Fibroblast of lung (primary cell): ENCODE measurements around the gene SLC6A8. TPM values are rescaled to one million over a fixed set of nuclear protein-coding genes. Genes with fewer than 3 reads are reported as not detected.

Source experiments
- DNase-seq, 2 donors: peaks; one replicate each; pipeline versions ENCODE4 v3.0.0 to v3.0.0-alpha.2; 2010; ENCODE audit warnings: low read depth in 2 of 2
- H2AFZ ChIP-seq: 2 replicates; pipeline ENCODE4 v1.5.1; 2012; ENCODE audit warnings: low read length, control low read depth, inconsistent platforms
- H3K27ac ChIP-seq: 2 replicates; pipeline ENCODE4 v1.5.1; 2011; ENCODE audit warnings: low read length, control low read depth; ENCODE audit not compliant: insufficient read depth
- H3K27me3 ChIP-seq: 2 replicates; pipeline ENCODE4 v1.5.1; 2011; ENCODE audit warnings: mild to moderate bottlenecking, low read length; ENCODE audit not compliant: control insufficient read depth, insufficient read depth
- H3K36me3 ChIP-seq: 2 replicates; pipeline ENCODE4 v1.5.1; 2011; ENCODE audit warnings: low read length; ENCODE audit not compliant: control insufficient read depth, insufficient read depth
- H3K4me1 ChIP-seq: 2 replicates; pipeline ENCODE4 v1.5.1; 2011; ENCODE audit warnings: low read length; ENCODE audit not compliant: control insufficient read depth, insufficient read depth; ENCODE audit errors: extremely low read depth
- H3K4me2 ChIP-seq: 2 replicates; pipeline ENCODE4 v1.5.1; 2011; ENCODE audit warnings: low read length, control low read depth; ENCODE audit not compliant: insufficient read depth; ENCODE audit errors: extremely low read depth
- H3K4me3 ChIP-seq, 4 experiments: fragments of 200-600 bp in 1 of 4; sonication (generic) in 1 of 4; replicated peaks in 1 of 4; 2 replicates each; pipeline ENCODE4 v1.5.1; 2011 to 2016; ENCODE audit warnings: low read length in 4 of 4, low read depth in 3 of 4, mild to moderate bottlenecking in 3 of 4, control low read depth in 2 of 4, inconsistent platforms in 1 of 4, mixed read lengths in 1 of 4; ENCODE audit not compliant: insufficient read depth in 1 of 4; ENCODE audit errors: control extremely low read depth in 1 of 4
- H3K79me2 ChIP-seq: 2 replicates; pipeline ENCODE4 v1.5.1; 2012; ENCODE audit warnings: mild to moderate bottlenecking, low read length, inconsistent platforms; ENCODE audit not compliant: control insufficient read depth, insufficient read depth
- H3K9ac ChIP-seq: 2 replicates; pipeline ENCODE4 v1.5.1; 2011; ENCODE audit warnings: mild to moderate bottlenecking, low read length, control low read depth; ENCODE audit not compliant: insufficient read depth
- H3K9me3 ChIP-seq: 2 replicates; pipeline ENCODE4 v1.5.1; 2012; ENCODE audit warnings: low read depth, low read length; ENCODE audit not compliant: control insufficient read depth, insufficient read depth
- H4K20me1 ChIP-seq: 2 replicates; pipeline ENCODE4 v1.5.1; 2011; ENCODE audit warnings: low read length; ENCODE audit not compliant: control insufficient read depth, insufficient read depth; ENCODE audit errors: extremely low read depth
- CTCF ChIP-seq, 2 donors: IDR thresholded peaks in 1 of 2; conservative IDR thresholded peaks in 1 of 2; 1 replicate in 1 of 2; 2 replicates in 1 of 2; pipeline ENCODE4 v1.5.1; 2011 to 2012; ENCODE audit warnings: low read length in 2 of 2, control low read depth in 1 of 2, inconsistent platforms in 1 of 2, low read depth in 1 of 2, mild to moderate bottlenecking in 1 of 2
- EZH2 ChIP-seq: IDR thresholded peaks from 2 replicates; pipeline ENCODE4 v1.5.1; 2012; ENCODE audit warnings: low read length, control low read depth, mild to moderate bottlenecking; ENCODE audit errors: missing control alignments
- polyA plus RNA-seq, 2 donors: library from polyadenylated mRNA; depleted of rRNA in 1 of 2; stranded (reverse) in 1 of 2; unstranded in 1 of 2; fragments of >200 nt; gene quantifications; 2 replicates each; pipeline ENCODE4 v1.2.1, GENCODE V29; 2011 to 2012; ENCODE audit warnings: missing spikeins in 1 of 2
- total RNA-seq: library from RNA; depleted of rRNA; stranded (reverse); fragments of >200 nt; gene quantifications from 2 replicates; pipeline ENCODE4 v1.2.1, GENCODE V29; 2014

The SLC6A8 gene
- total and polyA plus RNA-seq, 2 donors (not counting 1 experiment from before 2014, with no cell fraction given): 7.7 to 11.1 TPM

- no peak for DNase-seq
- Histone ChIP-seq H3K4me3 (no peak overlapping the region), H3K9me3 (no peaks in the 10 kb centered on the region), H3K79me2 (no peaks in the 10 kb centered on the region), H2AFZ (no peak overlapping the region), H4K20me1 (no peaks in the 10 kb centered on the region), H3K4me2 (no peak overlapping the region), H3K27me3 (no peaks in the 10 kb centered on the region), H3K9ac (no peak overlapping the region), H3K36me3 (no peaks in the 10 kb centered on the region), H3K27ac (no peak overlapping the region), H3K4me1 (no peaks in the 10 kb centered on the region)
- TF ChIP-seq EZH2: no peak
These were observed 1.0 kb upstream of the SLC6A8 start for GRCh38 chrX:153686711-153687110.

GRCh38 chrX:153688071-153688470 is 345 bp downstream of the SLC6A8 start:
- H3K4me3 ChIP-seq: no peak overlapping the region
- no peak overlapping the region for H3K27ac ChIP-seq
- H4K20me1 ChIP-seq: no peaks in the 10 kb centered on the region
- no peak for TF ChIP-seq CTCF (conservative IDR thresholded peaks at IDR 0.05 in 1 of 2, IDR thresholded peaks at IDR 0.05 in 1 of 2; ENCODE audit: low read depth in 1 of 2, low read length in 2 of 2)
- no peak for TF ChIP-seq EZH2
- no peaks in the 10 kb centered on the region for H3K4me1 ChIP-seq
- H3K9me3 ChIP-seq: no peaks in the 10 kb centered on the region
- no peaks in the 10 kb centered on the region for H3K79me2 ChIP-seq
- H3K27me3 ChIP-seq: no peaks in the 10 kb centered on the region
- H2AFZ ChIP-seq: no peak overlapping the region
- no peak for DNase-seq
- no peaks in the 10 kb centered on the region for H3K36me3 ChIP-seq
- no peak overlapping the region for H3K9ac ChIP-seq
- H3K4me2 ChIP-seq: no peak overlapping the region

- Histone ChIP-seq H4K20me1 (no peaks in the 10 kb centered on the region), H3K9ac (no peak overlapping the region), H3K4me1 (no peaks in the 10 kb centered on the region), H2AFZ (no peak overlapping the region), H3K27ac (no peak overlapping the region), H3K9me3 (no peaks in the 10 kb centered on the region), H3K36me3 (no peaks in the 10 kb centered on the region), H3K79me2 (no peaks in the 10 kb centered on the region), H3K4me3 (peak overlapping the region in 2 of 4 experiments; percentile 17 to 42), H3K27me3 (no peaks in the 10 kb centered on the region), H3K4me2 (peak overlapping the region; percentile 13)
- TF ChIP-seq CTCF (conservative IDR thresholded peaks at IDR 0.05 in 1 of 2, IDR thresholded peaks at IDR 0.05 in 1 of 2; ENCODE audit: low read depth in 1 of 2, low read length in 2 of 2) (no peak), EZH2 (no peak)
- no peak for DNase-seq
These were observed 780 bp downstream of the SLC6A8 start for GRCh38 chrX:153688506-153688905.
